GM21360 (cell line): Measurements from ENCODE around the gene CCR1.

Source experiments
- ATAC-seq: cut with Tn5 transposase; IDR thresholded peaks from one replicate; pipeline ENCODE4 v1.9.1; 2021; ENCODE audit warnings: mild to moderate bottlenecking, moderate library complexity; ENCODE audit not compliant: unreplicated experiment

The CCR1 gene

GRCh38 chr3:46208167-46208704 lies at the start of gene CCR1:
Gene CCR1 (minus strand): TSS chr3:46208313. CDS start chr3:46204313, 4,000 bp downstream.
- ATAC-seq, result no peak

GRCh38 chr3:46252980-46253379 lies 44.9 kb upstream of the CCR1 start:
- ATAC-seq, result no peak

- no peak for ATAC-seq
These were observed 37.0 kb upstream of the CCR1 start for GRCh38 chr3:46245146-46245545.

- ATAC-seq, result no peak
These were observed 35.4 kb upstream of the CCR1 start for GRCh38 chr3:46243560-46243959.

GRCh38 chr3:46242120-46242519 lies 34.0 kb upstream of the CCR1 start, which contains the start of gene CCR3:
Gene CCR3 (plus strand): TSS chr3:46242460. CDS start chr3:46265159, 22,699 bp downstream.
- ATAC-seq, result no peak

GRCh38 chr3:46239952-46240351 lies 31.8 kb upstream of the CCR1 start:
- ATAC-seq, result no peak

GRCh38 chr3:46239301-46239938 lies 31.3 kb upstream of the CCR1 start:
- ATAC-seq, result no peak

- no peak for ATAC-seq
These were observed 30.3 kb upstream of the CCR1 start for GRCh38 chr3:46238386-46238785.

- no peak for ATAC-seq
These were observed 28.4 kb upstream of the CCR1 start for GRCh38 chr3:46236294-46237054.

- ATAC-seq, result no peak
These were observed 27.3 kb upstream of the CCR1 start for GRCh38 chr3:46235425-46235824.

- ATAC-seq, result no peak
These were observed 25.1 kb upstream of the CCR1 start for GRCh38 chr3:46233194-46233593.

- ATAC-seq, result no peak
These were observed 23.2 kb upstream of the CCR1 start for GRCh38 chr3:46231323-46231722.

- ATAC-seq, result no peak
These were observed 20.4 kb upstream of the CCR1 start for GRCh38 chr3:46228260-46229242.

- ATAC-seq, result no peak
These were observed 14.5 kb upstream of the CCR1 start for GRCh38 chr3:46222435-46223161.

GRCh38 chr3:46221938-46222337 lies 13.8 kb upstream of the CCR1 start:
- no peak for ATAC-seq

GRCh38 chr3:46221391-46221790 lies 13.3 kb upstream of the CCR1 start:
- no peak for ATAC-seq

GRCh38 chr3:46218196-46218709 lies 10.1 kb upstream of the CCR1 start:
- no peak for ATAC-seq

- ATAC-seq, result no peak
These were observed 7.8 kb upstream of the CCR1 start for GRCh38 chr3:46215810-46216414.

GRCh38 chr3:46214751-46215352 lies 6.7 kb upstream of the CCR1 start:
- no peak for ATAC-seq
